Kidney (tissue), 14 donors: ENCODE measurements around the gene LRP5. TPM values are rescaled to one million over a fixed set of nuclear protein-coding genes. Genes with fewer than 3 reads are reported as not detected.

Source experiments
- DNase-seq, 5 donors: peaks; one replicate each; pipeline ENCODE4 v3.0.0-alpha.2; 2013 to 2020
- FAIRE-seq: peaks from 2 replicates; lab custom pipeline; 2012; peaks lifted over from hg19 to GRCh38; lab: Jason Lieb, UNC
- H3K27ac ChIP-seq, 2 donors: one replicate each; pipeline ENCODE4 v1.7.0; 2013; ENCODE audit warnings: low read depth in 2 of 2, low read length in 2 of 2, inconsistent platforms in 1 of 2
- H3K27me3 ChIP-seq: one replicate; pipeline ENCODE4 v1.7.1; 2013; ENCODE audit warnings: low read length, inconsistent platforms; ENCODE audit not compliant: control insufficient read depth, insufficient read depth
- H3K36me3 ChIP-seq, 3 donors: one replicate each; pipeline versions ENCODE4 v1.7.0 to v1.7.1; 2013; ENCODE audit warnings: low read length in 3 of 3, control low read depth in 1 of 3, inconsistent platforms in 1 of 3; ENCODE audit not compliant: insufficient read depth in 3 of 3, control insufficient read depth in 2 of 3
- H3K4me1 ChIP-seq, 3 donors: one replicate each; pipeline versions ENCODE4 v1.7.0 to v1.7.1; 2013; ENCODE audit warnings: low read length in 3 of 3, inconsistent platforms in 1 of 3, low read depth in 1 of 3; ENCODE audit not compliant: control insufficient read depth in 2 of 3, insufficient read depth in 2 of 3
- H3K4me3 ChIP-seq, 3 donors: one replicate each; pipeline versions ENCODE4 v1.7.0 to v1.8.1; 2013; ENCODE audit warnings: low read length in 3 of 3, control low read depth in 1 of 3, inconsistent platforms in 1 of 3
- H3K9ac ChIP-seq, 3 donors: one replicate each; pipeline versions ENCODE4 v1.7.0 to v1.7.1; 2013; ENCODE audit warnings: low read length in 3 of 3, control low read depth in 1 of 3, inconsistent platforms in 1 of 3
- H3K9me3 ChIP-seq, 3 donors: one replicate each; pipeline versions ENCODE4 v1.7.0 to v1.7.1; 2013; ENCODE audit warnings: low read length in 3 of 3, control low read depth in 1 of 3, inconsistent platforms in 1 of 3; ENCODE audit not compliant: control insufficient read depth in 2 of 3, insufficient read depth in 1 of 3
- CTCF ChIP-seq: IDR thresholded peaks from 3 replicates; pipeline ENCODE4 v1.5.1; 2012; ENCODE audit warnings: mild to moderate bottlenecking, moderate library complexity, borderline replicate concordance; ENCODE audit not compliant: insufficient read depth; ENCODE audit errors: extremely low read depth
- intact Hi-C: fragments of 100-400 bp; cut with DNase I; formaldehyde crosslinking; loops from one replicate; pipeline ENCODE4 v1.11.1; 2022
- polyA plus RNA-seq: library from polyadenylated mRNA; stranded (reverse); fragments of 350-450 nt; fragmentation: Illumina TruSeq; extraction: RNeasy Lipid Tissue Mini Kit (QIAGEN cat#74804); gene quantifications from one replicate; pipeline ENCODE4 v1.2.3, GENCODE V29; 2014; ENCODE audit warnings: low read depth, low replicate concordance; ENCODE audit not compliant: insufficient read depth
- total RNA-seq: library from RNA; stranded (reverse); fragmentation: NEBNext Ultra II Directional; extraction: Animal tissue kit (Norgen Biotek cat#: 25700); gene quantifications from one replicate; pipeline ENCODE4 v1.2.1, GENCODE V29; 2021
- donor health status: control.
- donor health status: control.
- donor health status: control.
- donor health status: control.
- donor health status: control.
- donor health status: DM: yes; HTN: yes; CAD: no.
- donor health status: Normal renal cell carcinoma (clear cell type).

LRP5 gene
- total and polyA plus RNA-seq, 2 donors from 2014 or later: 55.4 to 71.3 TPM

GRCh38 chr11:68402355-68403031, 90.1 kb downstream of the LRP5 start:
- FAIRE-seq (no peak), DNase-seq (no peak)
- H3K27ac ChIP-seq: no peak overlapping the region
- no peak overlapping the region for H3K9ac ChIP-seq
- no peaks in the 10 kb centered on the region for H3K27me3 ChIP-seq
- peaks cover 5 to 26% (median 15%) of the 10 kb centered on the region in 3 donors for H3K36me3 ChIP-seq
- no peaks in the 10 kb centered on the region for H3K9me3 ChIP-seq
- no peak for TF ChIP-seq CTCF
- H3K4me3 ChIP-seq: no peak overlapping the region
- H3K4me1 ChIP-seq: peaks cover 0 to 13% (median 8%) of the 10 kb centered on the region in 3 donors
- intact Hi-C loops: no loop called here

GRCh38 chr11:68403424-68403823, 91.0 kb downstream of the LRP5 start:
- Histone ChIP-seq H3K4me3 (no peak overlapping the region), H3K9me3 (no peaks in the 10 kb centered on the region), H3K9ac (no peak overlapping the region), H3K27me3 (no peaks in the 10 kb centered on the region), H3K27ac (no peak overlapping the region), H3K36me3 (peaks cover 5 to 27% (median 15%) of the 10 kb centered on the region in 3 donors), H3K4me1 (peaks cover 0 to 13% (median 8%) of the 10 kb centered on the region in 3 donors)
- intact Hi-C loops: no loop called here
- no peak for DNase-seq
- no peak for FAIRE-seq
- TF ChIP-seq CTCF: no peak

GRCh38 chr11:68403831-68404230, 91.4 kb downstream of the LRP5 start:
- no peak for TF ChIP-seq CTCF
- H3K4me1 ChIP-seq: peaks cover 0 to 13% (median 8%) of the 10 kb centered on the region in 3 donors
- DNase-seq (no peak), FAIRE-seq (no peak)
- H3K27ac ChIP-seq: no peak overlapping the region
- intact Hi-C loops: no loop called here
- H3K9me3 ChIP-seq: no peaks in the 10 kb centered on the region
- no peak overlapping the region for H3K9ac ChIP-seq
- H3K27me3 ChIP-seq: no peaks in the 10 kb centered on the region
- H3K36me3 ChIP-seq: peaks cover 5 to 30% (median 15%) of the 10 kb centered on the region in 3 donors
- no peak overlapping the region for H3K4me3 ChIP-seq
